Esophagus squamous epithelium (tissue), 5 donors: ENCODE measurements around the gene GAK. TPM values are rescaled to one million over a fixed set of nuclear protein-coding genes. Genes with fewer than 3 reads are reported as not detected.

ENCODE experiments used
- DNase-seq: peaks from one replicate; lab custom pipeline; 2025; lab: John Stamatoyannopoulos, UW
- H3K27ac ChIP-seq, 4 donors: fragments of 200-600 bp; sonication (generic); one replicate each; pipeline ENCODE4 v1.5.1; 2016 to 2019; ENCODE audit warnings: mild to moderate bottlenecking in 1 of 4
- H3K27me3 ChIP-seq, 4 donors: fragments of 200-600 bp; sonication (generic); 1 replicate in 3 of 4; 2 replicates in 1 of 4; pipeline versions ENCODE4 v1.5.1 to v1.6.0; 2017 to 2021; ENCODE audit warnings: antibody characterized with exemption in 1 of 4
- H3K36me3 ChIP-seq, 3 donors: fragments of 200-600 bp; sonication (generic); one replicate each; pipeline ENCODE4 v1.5.1; 2016 to 2019
- H3K4me1 ChIP-seq, 3 donors: fragments of 200-600 bp; sonication (generic); one replicate each; pipeline ENCODE4 v1.5.1; 2017 to 2019
- H3K4me3 ChIP-seq, 4 donors: fragments of 200-600 bp; sonication (generic); 1 replicate in 3 of 4; 2 replicates in 1 of 4; pipeline ENCODE4 v1.5.1; 2016 to 2019; ENCODE audit warnings: mild to moderate bottlenecking in 2 of 4, moderate library complexity in 1 of 4
- H3K9me3 ChIP-seq, 3 donors: fragments of 200-600 bp; sonication (generic); one replicate each; pipeline ENCODE4 v1.5.1; 2016 to 2019
- CTCF ChIP-seq, 6 experiments: fragments of 450-650 bp in 4 of 6; fragments of 200-600 bp in 2 of 6; sonication (generic) in 2 of 6; IDR thresholded peaks; one replicate each; pipeline ENCODE4 v1.5.1; 2016 to 2019; ENCODE audit warnings: antibody characterized with exemption in 6 of 6, mild to moderate bottlenecking in 4 of 6, moderate library complexity in 4 of 6
- POLR2A ChIP-seq, 4 donors: fragments of 450-650 bp; IDR thresholded peaks; one replicate each; pipeline ENCODE4 v1.6.1; 2017; ENCODE audit warnings: antibody characterized with exemption in 4 of 4, mild to moderate bottlenecking in 4 of 4, moderate library complexity in 3 of 4
- WGBS, 2 donors: methylation state at CpG; one replicate each; pipeline ENCODE4 v1.1.5; 2018; 5-methylcytosine and 5-hydroxymethylcytosine counted together
- intact Hi-C: fragments of 100-400 bp; cut with DNase I; formaldehyde crosslinking; loops from one replicate; pipeline ENCODE4 v1.15.0; 2022
- total RNA-seq, 4 donors: library from RNA; depleted of rRNA; stranded (reverse); fragments of >200 nt; gene quantifications; one replicate each; pipeline ENCODE4 v1.1.0, GENCODE V29; 2016
- donor health status: DM: yes; HTN: yes; CAD: no.

The GAK gene
- total RNA-seq, 4 donors from 2014 or later: 70.6 to 97.8 (median 80.7) TPM

DNA sequence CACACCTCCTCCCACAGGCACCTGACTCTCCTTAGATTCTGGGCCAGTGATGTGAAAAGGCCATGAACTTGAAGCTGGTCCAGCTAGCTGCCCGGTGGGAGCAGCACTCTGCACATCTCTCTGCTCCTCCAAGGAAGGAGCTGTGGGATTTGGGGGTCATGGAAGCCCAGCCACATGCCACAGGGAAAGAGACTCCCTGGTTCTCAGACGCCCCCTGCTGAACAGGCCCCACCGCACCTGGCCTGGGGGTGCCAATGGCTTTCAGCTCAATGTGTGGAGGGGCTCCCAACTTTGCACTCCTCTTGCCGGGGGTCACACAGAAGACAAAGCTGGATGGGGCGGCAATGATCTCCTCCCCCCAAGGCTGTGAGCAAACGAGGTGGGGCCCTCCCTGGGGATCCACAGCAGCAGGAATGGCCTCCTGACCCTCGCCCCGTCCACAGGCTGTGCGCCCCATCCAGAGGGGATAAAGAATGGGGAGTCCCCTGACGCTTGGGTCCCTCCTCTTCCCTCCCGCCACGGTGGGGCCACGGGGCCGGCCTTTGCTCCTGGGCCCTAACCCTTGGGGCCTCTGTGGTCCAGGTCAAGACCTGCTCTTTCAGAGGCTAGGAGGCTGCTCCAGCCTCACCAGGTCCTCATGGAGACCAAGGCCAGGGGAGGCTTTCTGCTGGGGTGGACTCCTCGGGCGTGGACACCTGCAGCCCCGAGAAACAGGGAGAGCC, 51.3 kb downstream of the GAK start:
- H3K36me3 ChIP-seq: peaks cover 19 to 100% (median 27%) of the 10 kb centered on the region in 3 donors
- H3K4me3 ChIP-seq: no peak overlapping the region
- WGBS, 2 donors: 88 to 100% methylated on average over 1 of the region's 17 CpGs
- no peak for TF ChIP-seq POLR2A (IDR thresholded peaks at IDR 0.05)
- no peak for TF ChIP-seq CTCF (IDR thresholded peaks at IDR 0.05)
- no peak overlapping the region for H3K27ac ChIP-seq
- no peaks in the 10 kb centered on the region for H3K4me1 ChIP-seq
- intact Hi-C loops: no loop called here
- DNase-seq: no peak
- H3K9me3 ChIP-seq: no peaks in the 10 kb centered on the region
- no peaks in the 10 kb centered on the region for H3K27me3 ChIP-seq

DNA sequence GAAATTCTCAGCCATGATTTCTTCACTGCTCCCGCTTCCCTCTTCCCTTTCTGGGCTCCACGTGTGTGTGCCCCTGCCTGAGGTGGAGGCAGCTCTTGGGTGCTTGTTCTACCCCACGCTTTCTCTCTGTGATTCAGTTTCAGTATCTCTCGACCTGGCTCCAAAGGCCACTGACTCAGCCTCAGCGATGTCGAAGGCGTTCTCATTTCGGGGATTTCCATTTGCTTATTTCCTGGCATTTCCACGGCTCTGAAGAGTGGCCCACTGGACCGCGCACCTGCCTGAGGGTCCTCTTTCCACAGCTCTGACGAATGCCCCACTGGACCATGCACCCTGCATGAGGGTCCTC, 52.4 kb downstream of the GAK start:
- H3K4me3 ChIP-seq: no peak overlapping the region
- no peak for DNase-seq
- intact Hi-C loops: no loop called here
- WGBS, 2 donors: 77% methylated on average over 11 to 12 of the region's 12 CpGs
- no peak for TF ChIP-seq CTCF (IDR thresholded peaks at IDR 0.05)
- no peak for TF ChIP-seq POLR2A (IDR thresholded peaks at IDR 0.05)
- H3K4me1 ChIP-seq: no peaks in the 10 kb centered on the region
- H3K27ac ChIP-seq: no peak overlapping the region
- H3K9me3 ChIP-seq: no peaks in the 10 kb centered on the region
- no peaks in the 10 kb centered on the region for H3K27me3 ChIP-seq
- H3K36me3 ChIP-seq: peaks cover 19 to 100% (median 37%) of the 10 kb centered on the region in 3 donors

- intact Hi-C loops: no loop called here
- no peak for DNase-seq
- H3K27me3 ChIP-seq: no peaks in the 10 kb centered on the region
- H3K9me3 ChIP-seq: no peaks in the 10 kb centered on the region
- TF ChIP-seq CTCF (IDR thresholded peaks at IDR 0.05) (no peak), POLR2A (IDR thresholded peaks at IDR 0.05) (no peak)
- no peaks in the 10 kb centered on the region for H3K4me1 ChIP-seq
- peak overlapping the region in 2 of 4 donors; percentile 25 to 42 for H3K27ac ChIP-seq
- H3K36me3 ChIP-seq: peaks cover 19 to 100% (median 43%) of the 10 kb centered on the region in 3 donors
- H3K4me3 ChIP-seq: no peak overlapping the region
- WGBS, 2 donors: 84 to 85% methylated on average over 15 to 22 of the region's 23 CpGs
These were observed 53.1 kb downstream of the GAK start for GRCh38 chr4:878796-879728.

DNA sequence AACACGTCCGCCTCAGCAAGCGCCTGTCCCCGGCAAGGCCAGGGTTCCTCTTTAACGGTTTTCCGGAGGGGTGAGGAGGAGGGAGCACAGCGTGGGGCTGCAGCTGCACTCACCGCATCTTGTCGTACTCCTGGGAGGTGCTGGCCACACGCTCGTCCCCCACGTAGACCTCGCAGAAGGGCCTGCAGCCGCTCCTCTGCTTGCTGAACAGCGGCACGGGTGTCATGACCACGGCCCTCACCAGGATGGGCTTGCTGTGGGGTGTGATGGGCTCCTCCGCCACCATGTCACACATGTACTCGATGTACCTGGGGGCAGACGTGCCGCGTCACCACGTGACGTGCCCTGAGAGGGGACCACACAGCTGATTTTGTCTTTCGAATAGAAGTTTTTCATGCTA, 54.6 kb downstream of the GAK start:
- H3K36me3 ChIP-seq: peaks cover 19 to 100% (median 45%) of the 10 kb centered on the region in 3 donors
- no peak for DNase-seq
- H3K4me3 ChIP-seq: no peak overlapping the region
- H3K4me1 ChIP-seq: no peaks in the 10 kb centered on the region
- intact Hi-C loops: no loop called here
- no peak overlapping the region for H3K27ac ChIP-seq
- H3K27me3 ChIP-seq: no peaks in the 10 kb centered on the region
- TF ChIP-seq POLR2A (IDR thresholded peaks at IDR 0.05): no peak
- no peak for TF ChIP-seq CTCF (IDR thresholded peaks at IDR 0.05)
- WGBS, 2 donors: 88 to 96% methylated on average over 15 to 19 of the region's 25 CpGs
- H3K9me3 ChIP-seq: no peaks in the 10 kb centered on the region

DNA sequence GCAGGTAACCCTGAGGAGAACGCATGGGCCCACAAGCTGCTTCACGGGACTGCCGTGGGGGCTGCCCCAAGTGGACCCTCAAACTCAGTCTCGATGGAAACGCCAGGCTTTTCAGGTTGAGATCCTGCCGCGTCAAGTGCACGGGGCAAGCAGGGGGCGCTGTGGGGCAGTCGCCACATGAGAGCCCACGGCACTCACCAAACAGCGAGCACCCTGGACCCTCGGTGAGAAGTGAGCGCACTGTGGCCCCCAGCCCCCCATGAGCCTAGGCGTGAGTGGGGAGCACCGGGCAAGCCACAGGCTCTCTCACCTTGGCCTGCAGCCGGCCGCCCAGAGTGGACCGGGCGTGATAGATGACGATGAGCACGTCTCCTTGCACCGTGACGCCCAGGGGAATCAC, 55.3 kb downstream of the GAK start:
- DNase-seq: no peak
- Histone ChIP-seq H3K4me3 (no peak overlapping the region), H3K27ac (no peak overlapping the region), H3K4me1 (no peaks in the 10 kb centered on the region), H3K36me3 (peaks cover 20 to 100% (median 46%) of the 10 kb centered on the region in 3 donors), H3K27me3 (no peaks in the 10 kb centered on the region), H3K9me3 (no peaks in the 10 kb centered on the region)
- no peak for TF ChIP-seq POLR2A (IDR thresholded peaks at IDR 0.05)
- intact Hi-C loops: no loop called here
- WGBS, 2 donors: 94 to 100% methylated on average over 1 to 3 of the region's 24 CpGs
